Fibroblast of villous mesenchyme (primary cell): ENCODE measurements around the gene SYNGAP1. TPM values are rescaled to one million over a fixed set of nuclear protein-coding genes. Genes with fewer than 3 reads are reported as not detected.
"Not testable (repeated sequence)": the region's sequence is repeated elsewhere in the genome, so short reads cannot be mapped to it uniquely, and the experiment has no call there.

ENCODE experiments used
- DNase-seq: peaks from one replicate; pipeline ENCODE4 v3.0.0-alpha.2; 2010; ENCODE audit warnings: low read depth
- H3K4me3 ChIP-seq: 2 replicates; pipeline ENCODE4 v1.5.1; 2011; ENCODE audit warnings: low read depth, mild to moderate bottlenecking, low read length
- CTCF ChIP-seq: IDR thresholded peaks from 2 replicates; pipeline ENCODE4 v1.5.1; 2012; ENCODE audit warnings: low read depth, mild to moderate bottlenecking, low read length; ENCODE audit not compliant: insufficient read depth
- total RNA-seq: library from RNA; depleted of rRNA; stranded (reverse); fragments of >200 nt; gene quantifications from 2 replicates; pipeline ENCODE4 v1.2.3, GENCODE V29; 2012

The SYNGAP1 gene
- total RNA-seq, 1 donor, result 7.8 TPM

DNA sequence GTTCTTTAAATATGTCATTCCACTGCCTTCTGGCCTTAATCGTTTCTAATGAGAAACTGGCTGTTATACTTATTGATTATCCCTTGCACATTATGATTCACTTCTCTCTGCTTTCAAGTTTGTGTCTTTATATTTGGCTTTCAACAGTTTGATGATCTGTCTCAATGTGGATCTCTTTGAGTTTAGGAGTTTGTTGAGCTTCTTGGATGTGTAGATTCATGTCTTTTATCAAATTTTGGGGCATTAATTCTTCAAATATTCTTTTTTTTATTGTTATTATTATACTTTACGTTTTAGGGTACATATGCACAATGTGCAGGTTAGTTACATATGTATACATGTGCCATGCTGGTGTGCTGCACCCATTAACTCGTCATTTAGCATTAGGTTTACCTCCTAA is 63.8 kb downstream of the SYNGAP1 start:
- DNase-seq, result no peak
- TF ChIP-seq CTCF, result no peak
- no peak overlapping the region for H3K4me3 ChIP-seq

GRCh38 chr6:33484673-33485262 is 64.9 kb downstream of the SYNGAP1 start:
- H3K4me3 ChIP-seq, DNase-seq: not testable (repeated sequence)

DNA sequence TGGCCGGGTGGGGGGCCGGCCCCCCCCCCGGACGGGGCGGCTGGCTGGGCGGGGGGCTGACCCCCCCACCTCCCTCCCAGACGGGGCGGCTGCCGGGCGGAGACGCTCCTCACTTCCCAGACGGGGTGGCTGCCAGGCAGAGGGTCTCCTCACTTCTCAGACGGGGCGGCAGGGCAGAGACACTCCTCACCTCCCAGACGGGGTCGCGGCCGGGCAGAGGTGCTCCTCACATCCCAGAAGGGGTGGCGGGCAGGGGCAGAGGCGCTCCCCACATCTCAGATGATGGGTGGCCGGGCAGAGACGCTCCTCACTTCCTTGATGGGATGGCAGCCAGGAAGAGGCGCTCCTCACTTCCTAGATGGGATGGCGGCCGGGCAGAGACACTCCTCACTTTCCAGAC is 65.8 kb downstream of the SYNGAP1 start:
- H3K4me3 ChIP-seq, DNase-seq: not testable (repeated sequence)

GRCh38 chr6:33488339-33488738 is 68.5 kb downstream of the SYNGAP1 start:
- no peak for TF ChIP-seq CTCF
- H3K4me3 ChIP-seq, result no peak overlapping the region
- no peak for DNase-seq

- no peak for TF ChIP-seq CTCF
- no peak for DNase-seq
- no peak overlapping the region for H3K4me3 ChIP-seq
These were observed 70.3 kb downstream of the SYNGAP1 start for GRCh38 chr6:33490198-33490597.

DNA sequence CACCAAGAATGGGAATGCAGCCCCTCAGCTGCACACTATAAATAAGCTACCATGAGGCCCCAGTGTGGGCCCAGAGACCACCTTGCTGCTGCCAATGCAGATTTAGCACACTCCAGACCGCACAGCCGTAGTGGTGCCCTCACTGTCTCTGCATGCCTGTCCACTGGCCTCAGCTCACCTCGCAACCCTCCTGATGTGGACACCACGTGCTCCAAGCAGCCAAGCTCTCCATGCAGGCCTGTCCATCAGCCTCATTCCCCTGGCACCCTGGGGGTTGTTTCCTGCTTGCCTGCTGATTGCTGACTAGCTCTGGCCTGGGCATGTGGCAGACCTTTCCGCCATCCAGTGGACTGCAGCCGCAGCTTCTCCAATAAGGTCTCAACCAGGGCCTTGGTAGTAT is 70.8 kb downstream of the SYNGAP1 start:
- DNase-seq, result no peak
- no peak for TF ChIP-seq CTCF
- H3K4me3 ChIP-seq, result no peak overlapping the region

DNA sequence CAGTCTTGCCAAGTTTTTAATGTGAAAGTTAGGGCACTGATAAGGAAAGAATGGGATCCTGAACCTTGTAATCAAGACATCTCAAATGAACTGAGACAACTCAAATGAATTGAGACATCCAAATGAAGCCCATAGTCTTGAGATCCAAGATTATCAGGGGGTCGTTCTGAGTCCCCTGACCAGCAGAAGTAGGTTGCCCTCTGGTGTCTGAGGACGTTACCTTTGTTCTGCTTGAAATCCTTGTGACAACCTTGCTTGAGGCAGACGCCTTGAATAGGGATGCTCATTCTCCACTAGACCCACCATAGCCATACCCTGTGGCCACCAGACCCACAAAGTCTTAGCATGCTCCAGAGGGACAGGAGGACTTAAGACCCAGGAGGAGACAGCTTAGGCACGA is 72.2 kb downstream of the SYNGAP1 start:
- no peak for DNase-seq
- no peak for TF ChIP-seq CTCF
- H3K4me3 ChIP-seq, result no peak overlapping the region

DNA sequence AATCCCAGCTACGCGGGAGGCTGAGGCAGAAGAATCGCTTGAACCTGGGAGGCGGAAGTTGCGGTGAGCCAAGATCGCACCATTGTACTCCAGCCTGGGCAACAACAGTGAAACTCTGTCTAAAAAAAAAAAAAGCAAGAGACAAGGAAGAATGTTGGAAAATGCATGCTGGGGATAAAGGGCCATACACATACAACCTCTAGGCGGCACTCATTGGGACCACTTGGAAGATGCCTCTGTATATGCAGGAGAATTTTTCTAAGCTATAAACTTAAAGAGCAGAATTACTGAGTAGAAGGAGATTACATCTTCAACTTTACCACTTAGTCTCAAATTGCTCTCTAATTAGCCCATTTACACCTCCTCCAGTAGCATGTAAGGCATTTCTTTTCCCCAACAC is 77.3 kb downstream of the SYNGAP1 start:
- no peak overlapping the region for H3K4me3 ChIP-seq

More for the DNA sequence above, 77.3 kb downstream of the SYNGAP1 start:
- DNase-seq, result no peak
- no peak for TF ChIP-seq CTCF
